ENCODE measurements around the gene CLEC2A. TPM values are rescaled to one million over a fixed set of nuclear protein-coding genes. Genes with fewer than 3 reads are reported as not detected.
A peak's percentile ranks its signal among the peaks of the same experiment; 100 is the strongest.
"Not testable (repeated sequence)": the region's sequence is repeated elsewhere in the genome, so short reads cannot be mapped to it uniquely, and the experiment has no call there.

The CLEC2A gene
- total RNA-seq, result not detected
- polyA plus RNA-seq (ENCODE audit: insufficient read depth in 1 of 8, insufficient read length in 8 of 8, low replicate concordance in 1 of 8), result under 1 TPM in 1 of 8 donors, not detected in 7; 0.36 TPM
- long read RNA-seq, donor 1, result 0 reads
- long read RNA-seq, donor 2, result 0 reads
- long read RNA-seq, donor 3, result 0 reads
- long read RNA-seq, donor 4, result 0 reads
- long read RNA-seq, donor 5, result 0 reads
- long read RNA-seq, donor 6, result 0 reads
- long read RNA-seq, donor 7, result 0 reads
- long read RNA-seq, donor 8, result 0 reads
- long read RNA-seq, donor 9, result 0 reads
- long read RNA-seq, donor 10, result 0 reads
- long read RNA-seq, donor 11, result 0 reads

- Histone ChIP-seq H3K4me1 (ENCODE audit: control insufficient read depth, insufficient read depth, low read length) (no peaks in the 10 kb centered on the region), H3K4me3 (ENCODE audit: low read length) (no peak within 1 kb of the TSS), H3K27me3 (ENCODE audit: control insufficient read depth, insufficient read depth, low read length) (no peaks in the 10 kb centered on the region), H3K9me3 (replicated peaks; ENCODE audit: control insufficient read depth, low read depth, low read length) (no peaks in the 10 kb centered on the region), H3K27ac (ENCODE audit: low read length) (no peak within 1 kb of the TSS), H3K36me3 (ENCODE audit: control insufficient read depth, insufficient read depth, low read length) (no peaks in the 10 kb centered on the region)
- WGBS (ENCODE audit: insufficient coverage), result 50% methylated on average over 1 of the region's 6 CpGs
- no peak for DNase-seq
Measured at GRCh38 chr12:9932270-9932669, at the start of gene CLEC2A. Gene CLEC2A (minus strand): TSS chr12:9932370. CDS start chr12:9932329, 41 bp downstream.

GRCh38 chr12:9980126-9980525 is 48.0 kb upstream of the CLEC2A start:
- DNase-seq, result no peak
- Histone ChIP-seq H3K4me1 (ENCODE audit: control insufficient read depth, insufficient read depth, low read length) (no peaks in the 10 kb centered on the region), H3K4me3 (ENCODE audit: low read length) (no peak overlapping the region), H3K27ac (ENCODE audit: low read length) (no peak overlapping the region), H3K9me3 (replicated peaks; ENCODE audit: control insufficient read depth, low read depth, low read length) (no peaks in the 10 kb centered on the region), H3K27me3 (ENCODE audit: control insufficient read depth, insufficient read depth, low read length) (no peaks in the 10 kb centered on the region), H3K36me3 (ENCODE audit: control insufficient read depth, insufficient read depth, low read length) (no peaks in the 10 kb centered on the region)
- 79% methylated on average over 2 of the region's 3 CpGs for WGBS (ENCODE audit: insufficient coverage)

GRCh38 chr12:9977916-9978315 is 45.7 kb upstream of the CLEC2A start:
- H3K4me3 ChIP-seq (ENCODE audit: low read length), result no peak overlapping the region
- no peaks in the 10 kb centered on the region for H3K27me3 ChIP-seq (ENCODE audit: control insufficient read depth, insufficient read depth, low read length)
- no peaks in the 10 kb centered on the region for H3K9me3 ChIP-seq (replicated peaks; ENCODE audit: control insufficient read depth, low read depth, low read length)
- no peaks in the 10 kb centered on the region for H3K36me3 ChIP-seq (ENCODE audit: control insufficient read depth, insufficient read depth, low read length)
- no peak overlapping the region for H3K27ac ChIP-seq (ENCODE audit: low read length)
- DNase-seq, result no peak
- H3K4me1 ChIP-seq (ENCODE audit: control insufficient read depth, insufficient read depth, low read length), result no peaks in the 10 kb centered on the region

- not testable (repeated sequence) for H3K9me3 ChIP-seq (replicated peaks; ENCODE audit: control insufficient read depth, low read depth, low read length); H3K4me1 ChIP-seq (ENCODE audit: control insufficient read depth, insufficient read depth, low read length); H3K27me3 ChIP-seq (ENCODE audit: control insufficient read depth, insufficient read depth, low read length); H3K27ac ChIP-seq (ENCODE audit: low read length); DNase-seq; H3K36me3 ChIP-seq (ENCODE audit: control insufficient read depth, insufficient read depth, low read length); H3K4me3 ChIP-seq (ENCODE audit: low read length)
- WGBS (ENCODE audit: insufficient coverage), result no CpG with 5 or more reads among the region's 5 CpGs
Measured at GRCh38 chr12:9976626-9977025, 44.5 kb upstream of the CLEC2A start.

GRCh38 chr12:9975614-9976013 is 43.4 kb upstream of the CLEC2A start:
- H3K27ac ChIP-seq (ENCODE audit: low read length), result no peak overlapping the region
- no peaks in the 10 kb centered on the region for H3K9me3 ChIP-seq (replicated peaks; ENCODE audit: control insufficient read depth, low read depth, low read length)
- no peaks in the 10 kb centered on the region for H3K4me1 ChIP-seq (ENCODE audit: control insufficient read depth, insufficient read depth, low read length)
- no peaks in the 10 kb centered on the region for H3K27me3 ChIP-seq (ENCODE audit: control insufficient read depth, insufficient read depth, low read length)
- DNase-seq, result no peak
- WGBS (ENCODE audit: insufficient coverage), result 76% methylated on average over 2 of the region's 2 CpGs
- H3K4me3 ChIP-seq (ENCODE audit: low read length), result no peak overlapping the region
- H3K36me3 ChIP-seq (ENCODE audit: control insufficient read depth, insufficient read depth, low read length), result no peaks in the 10 kb centered on the region

- H3K4me3 ChIP-seq (ENCODE audit: low read length); H3K9me3 ChIP-seq (replicated peaks; ENCODE audit: control insufficient read depth, low read depth, low read length); H3K27me3 ChIP-seq (ENCODE audit: control insufficient read depth, insufficient read depth, low read length); H3K36me3 ChIP-seq (ENCODE audit: control insufficient read depth, insufficient read depth, low read length); H3K27ac ChIP-seq (ENCODE audit: low read length); H3K4me1 ChIP-seq (ENCODE audit: control insufficient read depth, insufficient read depth, low read length); DNase-seq: not testable (repeated sequence)
- WGBS (ENCODE audit: insufficient coverage), result 100% methylated on average over 1 of the region's 2 CpGs
Measured at GRCh38 chr12:9974731-9975130, 42.6 kb upstream of the CLEC2A start.

- DNase-seq, result no peak
- H3K4me3 ChIP-seq (ENCODE audit: low read length), result no peak overlapping the region
Measured at GRCh38 chr12:9973949-9974348, 41.8 kb upstream of the CLEC2A start.

GRCh38 chr12:9971181-9971580 is 39.0 kb upstream of the CLEC2A start, which contains the start of gene CLEC12A:
Gene CLEC12A (plus strand): TSS chr12:9971409. CDS start chr12:9971597, 188 bp downstream.
- H3K4me3 ChIP-seq (ENCODE audit: low read length), result no peak within 1 kb of the TSS
- DNase-seq, result peak; percentile 5
- H3K36me3 ChIP-seq (ENCODE audit: control insufficient read depth, insufficient read depth, low read length), result no peaks in the 10 kb centered on the region
- no peaks in the 10 kb centered on the region for H3K4me1 ChIP-seq (ENCODE audit: control insufficient read depth, insufficient read depth, low read length)
- H3K9me3 ChIP-seq (replicated peaks; ENCODE audit: control insufficient read depth, low read depth, low read length), result no peaks in the 10 kb centered on the region
- H3K27me3 ChIP-seq (ENCODE audit: control insufficient read depth, insufficient read depth, low read length), result no peaks in the 10 kb centered on the region
- WGBS (ENCODE audit: insufficient coverage), result no CpG with 5 or more reads among the region's 1 CpG
- H3K27ac ChIP-seq (ENCODE audit: low read length), result no peak within 1 kb of the TSS

More at GRCh38 chr12:9973949-9974348, 41.8 kb upstream of the CLEC2A start:
- H3K36me3 ChIP-seq (ENCODE audit: control insufficient read depth, insufficient read depth, low read length), result no peaks in the 10 kb centered on the region
- no peaks in the 10 kb centered on the region for H3K4me1 ChIP-seq (ENCODE audit: control insufficient read depth, insufficient read depth, low read length)
- H3K27ac ChIP-seq (ENCODE audit: low read length), result no peak overlapping the region
- no peaks in the 10 kb centered on the region for H3K27me3 ChIP-seq (ENCODE audit: control insufficient read depth, insufficient read depth, low read length)
- H3K9me3 ChIP-seq (replicated peaks; ENCODE audit: control insufficient read depth, low read depth, low read length), result no peaks in the 10 kb centered on the region
- WGBS (ENCODE audit: insufficient coverage), result no CpG with 5 or more reads among the region's 1 CpG

- no peaks in the 10 kb centered on the region for H3K36me3 ChIP-seq (ENCODE audit: control insufficient read depth, insufficient read depth, low read length)
- H3K4me3 ChIP-seq (ENCODE audit: low read length), result no peak overlapping the region
- no peak overlapping the region for H3K27ac ChIP-seq (ENCODE audit: low read length)
- H3K27me3 ChIP-seq (ENCODE audit: control insufficient read depth, insufficient read depth, low read length), result no peaks in the 10 kb centered on the region
- no CpG with 5 or more reads among the region's 2 CpGs for WGBS (ENCODE audit: insufficient coverage)
- no peak for DNase-seq
- H3K9me3 ChIP-seq (replicated peaks; ENCODE audit: control insufficient read depth, low read depth, low read length), result no peaks in the 10 kb centered on the region
- H3K4me1 ChIP-seq (ENCODE audit: control insufficient read depth, insufficient read depth, low read length), result no peaks in the 10 kb centered on the region
Measured at GRCh38 chr12:9969673-9970072, 37.5 kb upstream of the CLEC2A start.

- no peak for DNase-seq
- H3K4me1 ChIP-seq (ENCODE audit: control insufficient read depth, insufficient read depth, low read length), result no peaks in the 10 kb centered on the region
- H3K9me3 ChIP-seq (replicated peaks; ENCODE audit: control insufficient read depth, low read depth, low read length), result no peaks in the 10 kb centered on the region
- WGBS (ENCODE audit: insufficient coverage), result no CpG with 5 or more reads among the region's 3 CpGs
- no peak overlapping the region for H3K4me3 ChIP-seq (ENCODE audit: low read length)
- no peaks in the 10 kb centered on the region for H3K27me3 ChIP-seq (ENCODE audit: control insufficient read depth, insufficient read depth, low read length)
- H3K27ac ChIP-seq (ENCODE audit: low read length), result no peak overlapping the region
- no peaks in the 10 kb centered on the region for H3K36me3 ChIP-seq (ENCODE audit: control insufficient read depth, insufficient read depth, low read length)
Measured at GRCh38 chr12:9961901-9962300, 29.7 kb upstream of the CLEC2A start.

GRCh38 chr12:9961106-9961505 is 28.9 kb upstream of the CLEC2A start:
- Histone ChIP-seq H3K4me1 (ENCODE audit: control insufficient read depth, insufficient read depth, low read length) (no peaks in the 10 kb centered on the region), H3K36me3 (ENCODE audit: control insufficient read depth, insufficient read depth, low read length) (no peaks in the 10 kb centered on the region), H3K9me3 (replicated peaks; ENCODE audit: control insufficient read depth, low read depth, low read length) (no peaks in the 10 kb centered on the region), H3K27me3 (ENCODE audit: control insufficient read depth, insufficient read depth, low read length) (no peaks in the 10 kb centered on the region), H3K27ac (ENCODE audit: low read length) (no peak overlapping the region), H3K4me3 (ENCODE audit: low read length) (no peak overlapping the region)
- no peak for DNase-seq
- no CpG with 5 or more reads among the region's 3 CpGs for WGBS (ENCODE audit: insufficient coverage)
